HG03342 (cell line): ENCODE measurements around the gene TP53TG5.

Experiments
- ATAC-seq: cut with Tn5 transposase; IDR thresholded peaks from one replicate; pipeline ENCODE4 v1.9.1; 2021; ENCODE audit warnings: mild to moderate bottlenecking, moderate library complexity; ENCODE audit not compliant: unreplicated experiment

The TP53TG5 gene

DNA sequence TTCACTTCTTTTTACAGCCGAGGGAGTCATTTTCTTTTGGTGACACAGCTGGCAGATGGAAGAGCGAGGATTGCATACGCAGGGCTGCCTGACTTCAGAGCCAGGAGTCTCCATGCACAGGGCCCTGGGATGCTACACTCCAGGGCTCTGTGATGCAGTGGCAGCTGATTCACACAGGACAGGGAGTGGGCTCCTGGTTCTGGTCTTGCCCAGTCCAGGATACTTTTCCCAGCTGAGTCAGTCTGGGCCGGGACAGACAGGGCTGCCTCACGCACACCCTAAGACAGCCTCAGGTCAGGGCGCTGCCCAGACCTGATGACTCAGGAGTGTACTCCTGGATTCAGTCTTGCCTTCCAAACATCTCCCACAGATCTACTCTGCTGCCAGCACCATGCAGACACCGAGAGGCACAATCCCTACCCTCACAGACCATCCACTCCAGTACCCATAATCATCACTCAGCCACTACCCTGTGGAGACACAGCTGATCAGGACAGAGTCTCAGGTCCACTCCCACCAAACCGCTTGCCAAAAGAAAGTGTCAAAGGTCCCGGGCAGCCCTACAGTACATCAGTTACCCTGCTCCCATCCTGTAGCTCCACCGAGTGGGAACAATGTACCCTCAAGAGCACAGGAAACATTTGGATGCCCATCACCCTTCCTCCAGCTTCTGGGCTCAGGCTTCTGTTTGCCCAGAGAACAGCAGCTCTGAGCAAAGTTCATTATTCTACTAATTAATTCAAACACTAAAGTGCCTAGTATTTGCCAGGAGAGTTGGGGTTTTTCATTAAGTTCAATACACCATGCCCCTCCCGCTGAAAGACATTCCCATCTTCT is 41.4 kb downstream of the TP53TG5 start:
- ATAC-seq, result no peak

DNA sequence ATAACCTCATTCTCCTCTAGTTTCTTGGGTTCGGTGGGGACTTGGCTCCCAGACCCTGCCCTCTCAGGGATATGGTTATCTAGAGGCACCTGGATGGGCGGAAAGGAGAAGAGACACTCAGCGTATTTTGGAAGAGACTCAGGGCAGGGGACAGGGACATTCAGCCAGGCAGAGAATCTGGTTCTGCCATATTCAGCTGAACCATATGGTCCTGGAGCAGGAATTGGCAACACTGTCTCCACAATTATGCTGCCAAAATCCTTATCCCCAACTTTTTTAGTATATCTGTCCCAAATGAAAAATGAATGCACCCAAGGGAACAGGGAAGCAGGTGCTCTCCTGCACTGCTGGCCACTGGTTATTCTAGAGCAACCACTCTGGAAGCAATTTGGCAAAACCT is 47.6 kb downstream of the TP53TG5 start:
- no peak for ATAC-seq

DNA sequence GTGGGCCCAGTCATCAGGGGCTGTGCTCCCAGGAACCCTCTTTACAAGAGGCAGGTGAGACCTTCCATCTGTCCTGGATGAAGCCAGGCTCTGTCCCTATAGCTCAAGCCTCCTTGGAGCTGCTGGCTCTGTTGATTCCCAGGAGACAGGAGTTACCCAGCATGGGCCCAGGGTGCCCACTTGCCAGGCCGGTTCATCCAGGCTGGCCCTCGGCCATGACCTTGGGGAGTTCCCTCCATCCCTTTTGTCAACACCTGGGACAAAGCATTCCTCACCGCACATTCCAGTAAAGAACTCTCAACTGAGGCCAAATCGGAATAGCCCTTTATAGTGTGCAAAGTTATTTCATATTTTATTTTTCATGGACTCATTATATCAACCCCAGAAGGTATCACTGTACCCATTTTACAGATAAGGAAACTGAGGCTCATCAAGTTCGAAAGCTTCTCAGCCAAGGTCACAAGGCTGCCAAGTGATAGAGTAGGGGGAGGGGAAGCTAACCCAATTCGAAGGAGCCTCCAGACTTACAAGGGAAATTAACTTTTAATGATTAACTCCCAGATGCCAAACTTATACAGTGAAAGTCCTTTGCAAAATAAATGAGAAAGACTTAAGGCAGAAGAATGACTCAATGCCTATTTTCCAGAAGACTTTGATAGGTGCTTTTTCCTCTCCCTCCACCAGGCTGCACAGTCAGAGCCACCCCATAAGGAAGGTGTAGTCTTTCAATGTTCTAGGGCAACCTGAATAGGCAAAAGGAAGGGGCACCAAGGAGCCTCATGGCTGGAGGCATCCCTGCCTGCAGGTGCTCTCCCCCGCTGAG is 48.4 kb downstream of the TP53TG5 start:
- ATAC-seq, result no peak

DNA sequence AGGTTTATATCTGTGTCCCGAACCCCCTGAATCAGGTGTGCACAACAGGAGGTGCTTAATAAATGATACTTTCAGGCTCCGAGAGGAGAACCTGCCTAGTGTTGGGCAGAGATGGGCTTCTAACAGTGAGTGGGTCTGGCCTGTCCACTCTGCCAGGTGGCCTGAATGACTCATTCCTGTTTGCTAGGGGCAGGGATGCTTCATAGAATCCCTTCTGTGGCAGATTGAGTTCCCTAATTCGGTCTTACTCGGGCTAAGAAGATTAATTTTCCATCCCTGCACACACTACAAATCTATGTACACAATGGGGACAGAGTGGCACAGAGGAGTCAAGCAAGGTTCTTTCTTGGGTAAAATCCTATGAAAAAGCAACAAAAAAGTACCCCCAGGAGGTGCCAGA is 49.7 kb downstream of the TP53TG5 start:
- no peak for ATAC-seq

DNA sequence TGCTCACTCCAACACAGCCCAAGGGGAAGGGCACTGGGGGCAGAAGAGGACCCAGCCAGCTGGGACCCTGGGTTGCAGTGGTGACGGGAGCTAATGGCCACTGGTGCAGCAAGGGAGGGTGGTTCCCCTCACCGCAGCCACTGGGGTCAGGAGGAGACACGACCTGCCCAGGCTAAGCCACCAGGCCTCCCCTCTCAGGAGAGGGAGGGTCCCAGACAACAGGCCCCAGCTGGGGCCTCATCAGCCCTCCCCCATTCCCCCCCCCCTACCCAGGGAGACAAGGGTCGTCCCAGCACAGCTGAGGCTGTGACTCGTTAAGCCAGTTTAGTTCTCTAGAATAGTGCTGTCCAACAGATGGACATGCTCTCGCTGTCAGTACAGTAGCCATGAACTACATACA is 52.8 kb downstream of the TP53TG5 start:
- ATAC-seq, result no peak

DNA sequence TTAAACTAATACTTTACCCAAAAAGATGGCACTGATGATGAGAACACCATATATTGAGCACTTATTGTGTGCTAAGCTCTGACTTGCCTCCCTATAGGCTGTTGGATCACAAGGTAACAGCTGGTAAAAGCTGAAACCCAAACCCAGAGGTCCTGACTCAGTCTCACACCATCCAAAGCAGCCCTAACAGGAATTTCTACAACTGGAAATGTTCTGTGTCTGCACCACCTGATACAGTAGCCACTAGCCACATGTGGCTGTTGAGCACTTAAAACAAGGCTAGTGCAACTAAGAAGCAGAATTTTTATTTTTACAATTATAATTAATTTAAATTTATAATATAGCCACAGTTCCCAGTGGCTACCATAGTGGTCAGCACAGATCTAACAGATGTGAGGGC is 54.4 kb downstream of the TP53TG5 start:
- no peak for ATAC-seq

DNA sequence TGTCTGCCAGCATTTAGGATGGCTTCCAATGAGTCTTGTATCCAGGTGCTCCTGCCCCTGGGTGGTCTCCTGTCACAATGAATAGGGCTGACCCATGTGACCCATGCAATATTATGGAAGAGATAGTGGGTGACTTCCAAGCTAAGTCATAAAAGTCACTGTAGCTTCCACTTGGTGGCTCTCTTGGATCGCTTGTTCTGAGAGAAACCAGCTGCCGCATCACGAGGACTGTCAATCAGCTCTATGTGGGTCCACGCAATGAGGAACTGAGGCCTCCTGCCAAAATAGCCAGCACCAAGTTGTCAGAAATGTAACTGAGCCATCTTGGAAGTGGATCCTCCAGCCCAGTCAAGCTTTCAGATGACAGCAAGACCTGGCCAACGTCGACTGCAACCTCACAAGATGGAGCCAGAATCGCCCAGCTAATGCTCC is 55.2 kb downstream of the TP53TG5 start:
- no peak for ATAC-seq
